Right lobe of liver (tissue), 6 donors: Measurements from ENCODE around the gene ERRFI1. TPM values are rescaled to one million over a fixed set of nuclear protein-coding genes. Genes with fewer than 3 reads are reported as not detected.

Experiments
- ATAC-seq, 4 donors: fragments of 200-7000 bp; cut with Tn5 transposase; one replicate each; pipeline ENCODE4 v1.9.1; 2020; ENCODE audit warnings: mild to moderate bottlenecking in 4 of 4, moderate library complexity in 4 of 4
- DNase-seq, 3 donors: peaks; one replicate each; pipeline ENCODE4 v3.0.0-alpha.2; 2020
- H3K27ac ChIP-seq, 3 donors: fragments of 200-600 bp; one replicate each; pipeline ENCODE4 v1.8.0; 2022
- H3K27me3 ChIP-seq, 2 donors: fragments of 200-600 bp; one replicate each; pipeline ENCODE4 v1.8.0; 2022
- H3K36me3 ChIP-seq, 4 donors: fragments of 200-600 bp; sonication (generic) in 1 of 4; one replicate each; pipeline versions ENCODE4 v1.5.1 to v1.8.0; 2017 to 2022; ENCODE audit warnings: control low read depth in 1 of 4
- H3K4me1 ChIP-seq, 4 donors: fragments of 200-600 bp; sonication (generic) in 1 of 4; one replicate each; pipeline versions ENCODE4 v1.5.1 to v1.8.0; 2017 to 2022; ENCODE audit warnings: control low read depth in 1 of 4
- H3K4me3 ChIP-seq, 3 donors: fragments of 200-600 bp; one replicate each; pipeline ENCODE4 v1.8.0; 2022
- H3K9me3 ChIP-seq, 4 donors: fragments of 200-600 bp; sonication (generic) in 1 of 4; one replicate each; pipeline versions ENCODE4 v1.5.1 to v1.8.0; 2017 to 2022; ENCODE audit warnings: control low read depth in 1 of 4
- POLR2A ChIP-seq: fragments of 450-650 bp; IDR thresholded peaks from one replicate; pipeline ENCODE4 v1.6.1; 2017; ENCODE audit warnings: antibody characterized with exemption, mild to moderate bottlenecking
- WGBS: methylation state at CpG from one replicate; pipeline ENCODE4 v1.1.6; 2018; ENCODE audit warnings: low coverage, low lambda C conversion rate; ENCODE audit not compliant: insufficient coverage; ENCODE audit errors: missing lambda C conversion rate; 5-methylcytosine and 5-hydroxymethylcytosine counted together
- intact Hi-C, 2 donors: fragments of 100-400 bp; cut with DNase I; formaldehyde crosslinking; loops; one replicate each; pipeline versions ENCODE4 v1.11.2 to v1.14.1; 2022
- total RNA-seq, 6 experiments: library from RNA; depleted of rRNA in 2 of 6; stranded (reverse); fragments of >200 nt in 2 of 6; fragmentation: NEBNext Ultra II Directional in 3 of 6; extraction: Animal tissue kit (Norgen Biotek cat#: 25700) in 3 of 6; gene quantifications; one replicate each; pipeline versions ENCODE4 v1.1.0 to v1.2.4, GENCODE V29; 2016 to 2023
- TF ChIP-seq, protein P1 (sequence below), 4 donors: fragments of 200-600 bp in 3 of 4; fragments of 450-650 bp in 1 of 4; IDR thresholded peaks; one replicate each; pipeline versions ENCODE4 v1.5.1 to v1.8.0; 2016 to 2022; ENCODE audit warnings: antibody characterized with exemption in 4 of 4, mild to moderate bottlenecking in 2 of 4
- donor health status: DM: no; HTN: yes; CAD: no.
- donor health status: DM: no; HTN: no; CAD: no.
- donor health status: DM: no; HTN: no; CAD: no.
- donor health status: DM: no; HTN: yes; CAD: no.
- donor health status: DM: no; HTN: yes; CAD: no.

The ERRFI1 gene
- total RNA-seq, 6 experiments from 2014 or later = 109 to 539 (median 214) TPM

DNA sequence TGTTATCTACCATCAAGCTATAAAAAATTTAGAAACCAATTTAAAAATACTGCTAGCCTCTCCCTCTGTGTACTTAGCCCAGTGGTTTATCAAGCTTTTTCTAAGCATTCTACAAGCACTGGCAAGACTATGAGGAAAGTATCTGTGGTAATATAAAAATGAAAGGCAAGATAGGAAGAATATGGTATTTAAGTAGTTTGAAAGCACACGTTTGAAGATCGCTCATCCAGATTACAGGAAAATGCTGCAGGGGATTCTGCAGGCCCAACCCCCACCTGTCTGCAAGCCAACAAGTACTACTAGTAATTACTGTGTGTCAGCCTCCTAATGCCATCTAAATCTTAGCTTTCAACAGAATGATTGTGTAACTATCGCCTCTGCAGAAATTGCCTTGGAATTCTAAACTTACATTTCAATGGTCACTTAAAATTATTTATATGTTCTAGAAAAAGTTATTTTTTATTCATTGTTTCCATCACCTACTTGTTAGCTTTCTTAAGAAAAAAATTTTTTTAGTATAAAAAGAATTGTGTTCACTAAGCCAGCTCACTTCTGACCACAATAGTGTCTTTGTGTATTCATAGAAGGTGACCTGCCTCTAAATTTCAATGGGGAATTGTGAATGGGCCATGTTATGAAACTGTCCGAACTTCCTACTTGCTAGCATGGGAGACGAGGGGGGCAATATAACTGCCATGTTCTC is 8.5 kb downstream of the ERRFI1 start:
- peak overlapping the region in 1 of 3 donors; percentile 17 for H3K4me3 ChIP-seq
- no peaks in the 10 kb centered on the region for H3K9me3 ChIP-seq
- 21% methylated on average over 5 of the region's 5 CpGs for WGBS
- TF ChIP-seq, protein P1, sequence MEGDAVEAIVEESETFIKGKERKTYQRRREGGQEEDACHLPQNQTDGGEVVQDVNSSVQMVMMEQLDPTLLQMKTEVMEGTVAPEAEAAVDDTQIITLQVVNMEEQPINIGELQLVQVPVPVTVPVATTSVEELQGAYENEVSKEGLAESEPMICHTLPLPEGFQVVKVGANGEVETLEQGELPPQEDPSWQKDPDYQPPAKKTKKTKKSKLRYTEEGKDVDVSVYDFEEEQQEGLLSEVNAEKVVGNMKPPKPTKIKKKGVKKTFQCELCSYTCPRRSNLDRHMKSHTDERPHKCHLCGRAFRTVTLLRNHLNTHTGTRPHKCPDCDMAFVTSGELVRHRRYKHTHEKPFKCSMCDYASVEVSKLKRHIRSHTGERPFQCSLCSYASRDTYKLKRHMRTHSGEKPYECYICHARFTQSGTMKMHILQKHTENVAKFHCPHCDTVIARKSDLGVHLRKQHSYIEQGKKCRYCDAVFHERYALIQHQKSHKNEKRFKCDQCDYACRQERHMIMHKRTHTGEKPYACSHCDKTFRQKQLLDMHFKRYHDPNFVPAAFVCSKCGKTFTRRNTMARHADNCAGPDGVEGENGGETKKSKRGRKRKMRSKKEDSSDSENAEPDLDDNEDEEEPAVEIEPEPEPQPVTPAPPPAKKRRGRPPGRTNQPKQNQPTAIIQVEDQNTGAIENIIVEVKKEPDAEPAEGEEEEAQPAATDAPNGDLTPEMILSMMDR (IDR thresholded peaks at IDR 0.05) = no peak
- peak; percentile 23 for TF ChIP-seq POLR2A
- ATAC-seq (no peak), DNase-seq (no peak)
- peaks cover 0 to 70% (median 12%) of the 10 kb centered on the region in 4 donors for H3K4me1 ChIP-seq
- H3K27me3 ChIP-seq = no peaks in the 10 kb centered on the region
- H3K36me3 ChIP-seq = peaks cover 0 to 92% (median 26%) of the 10 kb centered on the region in 4 donors
- intact Hi-C loops = no loop called here
- H3K27ac ChIP-seq = peak overlapping the region in 2 of 3 donors; percentile 37 to 100

DNA sequence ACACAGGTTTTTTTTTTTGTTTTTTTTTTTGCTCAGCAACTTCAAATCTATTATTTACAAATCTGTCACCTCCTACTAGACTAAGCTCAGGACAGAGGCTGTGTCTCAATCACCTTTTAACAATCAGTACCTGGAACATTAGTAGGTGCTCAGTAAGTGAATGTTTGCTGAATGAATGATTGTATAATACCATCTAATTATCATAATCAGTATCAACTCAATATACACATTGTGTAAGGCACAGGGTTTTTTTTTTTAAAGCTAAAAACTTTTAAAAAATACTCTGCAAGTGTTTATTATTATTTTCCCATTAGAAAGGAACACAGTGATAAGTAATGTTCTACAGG is 9.2 kb downstream of the ERRFI1 start:
- TF ChIP-seq, protein P1 (IDR thresholded peaks at IDR 0.05) = no peak
- TF ChIP-seq POLR2A = no peak
- ATAC-seq (no peak), DNase-seq (no peak)
- peak overlapping the region in 2 of 3 donors; percentile 37 to 100 for H3K27ac ChIP-seq
- peaks cover 0 to 69% (median 12%) of the 10 kb centered on the region in 4 donors for H3K4me1 ChIP-seq
- no peaks in the 10 kb centered on the region for H3K27me3 ChIP-seq
- peaks cover 0 to 92% (median 30%) of the 10 kb centered on the region in 4 donors for H3K36me3 ChIP-seq
- intact Hi-C loops = no loop called here
- no peaks in the 10 kb centered on the region for H3K9me3 ChIP-seq
- peak overlapping the region in 1 of 3 donors; percentile 17 for H3K4me3 ChIP-seq

DNA sequence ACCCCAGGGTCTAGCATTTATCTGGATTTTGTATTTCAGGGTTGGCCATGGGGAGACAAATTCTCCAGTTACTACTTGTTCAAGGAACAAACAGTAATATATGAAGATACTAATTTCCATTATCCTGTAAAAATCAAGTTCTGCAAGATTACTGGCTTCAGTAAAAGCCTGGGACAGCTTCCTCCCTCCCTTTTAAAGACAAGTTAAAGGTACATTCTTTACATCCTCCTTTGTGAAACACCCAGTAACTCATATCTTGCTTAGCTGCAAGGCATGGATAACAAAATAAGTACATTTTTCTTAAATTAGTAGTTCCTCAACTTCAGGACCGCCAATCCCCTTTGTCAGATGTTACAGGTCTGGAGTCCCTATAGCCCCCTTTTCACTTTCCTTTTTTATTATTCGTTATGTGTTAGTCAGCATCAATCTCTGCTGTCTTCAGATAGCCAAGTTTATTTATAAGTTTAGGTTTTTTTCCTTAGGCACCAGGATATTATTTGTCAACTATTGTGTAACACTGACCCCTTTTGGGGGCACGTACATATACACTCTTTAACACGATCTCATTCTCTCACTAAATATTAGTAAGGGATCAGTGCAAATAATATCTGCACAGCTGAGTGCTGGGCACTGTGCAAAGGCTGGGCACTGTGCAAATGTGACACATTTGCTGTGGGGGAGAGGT is 9.8 kb downstream of the ERRFI1 start:
- Histone ChIP-seq H3K4me3 (no peak overlapping the region), H3K9me3 (no peaks in the 10 kb centered on the region), H3K27ac (peak overlapping the region in 2 of 3 donors; percentile 37 to 100), H3K36me3 (peaks cover 0 to 92% (median 30%) of the 10 kb centered on the region in 4 donors), H3K4me1 (peaks cover 0 to 64% (median 12%) of the 10 kb centered on the region in 4 donors), H3K27me3 (no peaks in the 10 kb centered on the region)
- ATAC-seq (peak in 3 of 4 donors; percentile 0 to 4 (median 1)), DNase-seq (no peak)
- WGBS = 15% methylated on average over 4 of the region's 4 CpGs
- no peak for TF ChIP-seq POLR2A
- TF ChIP-seq, protein P1 (IDR thresholded peaks at IDR 0.05) = peak in 1 of 4 donors; percentile 8
- intact Hi-C loops = no loop called here

DNA sequence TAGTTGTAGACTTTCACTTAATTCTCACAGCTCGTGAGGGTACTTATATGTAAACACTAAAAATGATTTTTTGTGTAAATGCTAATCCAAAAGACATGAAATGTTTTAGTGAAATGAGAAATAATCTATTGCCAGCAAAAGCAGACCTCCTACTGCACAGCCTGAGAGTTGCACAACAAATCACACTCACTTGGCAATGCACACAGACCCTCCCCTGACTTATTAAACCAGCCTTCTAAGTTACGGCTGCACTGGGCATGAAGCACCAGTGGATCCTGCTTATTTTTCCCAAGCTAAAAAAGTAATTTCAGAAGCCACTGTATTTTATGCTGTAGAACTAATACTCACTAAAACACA is 10.3 kb downstream of the ERRFI1 start:
- Histone ChIP-seq H3K27me3 (no peaks in the 10 kb centered on the region), H3K36me3 (peaks cover 0 to 93% (median 30%) of the 10 kb centered on the region in 4 donors), H3K9me3 (no peaks in the 10 kb centered on the region), H3K27ac (peak overlapping the region in 2 of 3 donors; percentile 37 to 100), H3K4me3 (no peak overlapping the region), H3K4me1 (peaks cover 0 to 58% (median 12%) of the 10 kb centered on the region in 4 donors)
- DNase-seq (no peak), ATAC-seq (peak in 3 of 4 donors; percentile 12 to 23 (median 21))
- 7% methylated on average over 2 of the region's 2 CpGs for WGBS
- TF ChIP-seq POLR2A = no peak
- TF ChIP-seq, protein P1 (IDR thresholded peaks at IDR 0.05) = no peak
- intact Hi-C loops = no loop called here
